Activated CD8-positive, alpha-beta T cell treated with anti-CD3 and anti-CD28 coated beads for 36 hours (primary cell): ENCODE measurements around the gene HPCAL1. TPM values are rescaled to one million over a fixed set of nuclear protein-coding genes. Genes with fewer than 3 reads are reported as not detected.
A peak's percentile ranks its signal among the peaks of the same experiment; 100 is the strongest.

Experiments
- ATAC-seq: fragments of 200-7000 bp; cut with Tn5 transposase; one replicate; pipeline ENCODE4 v1.10.0; 2021; ENCODE audit warnings: mild to moderate bottlenecking, moderate library complexity
- CTCF ChIA-PET: fragments of 350-600 bp; sonication (Branson Sonifier 250); formaldehyde crosslinking; loops from one replicate; lab custom pipeline; 2021; ENCODE audit warnings: antibody characterized with exemption; lab: Charles Lee
- POLR2A ChIA-PET: fragments of 350-600 bp; sonication (Branson Sonifier 250); formaldehyde crosslinking; loops from one replicate; lab custom pipeline; 2021; ENCODE audit warnings: antibody characterized with exemption; lab: Charles Lee
- DNase-seq: peaks from one replicate; pipeline ENCODE4 v3.0.0-alpha.2; 2020
- H3K27ac Mint-ChIP-seq: one replicate; pipeline ENCODE4 v1.8.0; 2021; ENCODE audit warnings: mild to moderate bottlenecking, mixed read lengths
- H3K27me3 Mint-ChIP-seq: one replicate; pipeline ENCODE4 v1.8.0; 2021; ENCODE audit warnings: mixed read lengths
- H3K36me3 Mint-ChIP-seq: one replicate; pipeline ENCODE4 v1.8.0; 2021; ENCODE audit warnings: low read depth, mixed read lengths
- H3K4me1 Mint-ChIP-seq: one replicate; pipeline ENCODE4 v1.8.0; 2021; ENCODE audit warnings: low read depth, mixed read lengths
- H3K4me3 Mint-ChIP-seq: one replicate; pipeline ENCODE4 v1.8.0; 2021; ENCODE audit warnings: mild to moderate bottlenecking, moderate library complexity, mixed read lengths
- H3K9me3 Mint-ChIP-seq: one replicate; pipeline ENCODE4 v1.8.0; 2021; ENCODE audit warnings: mixed read lengths
- CTCF ChIP-seq: fragments of 200-600 bp; IDR thresholded peaks from one replicate; pipeline ENCODE4 v1.8.0; 2022; ENCODE audit warnings: antibody characterized with exemption, mild to moderate bottlenecking
- intact Hi-C: fragments of 100-400 bp; cut with micrococcal nuclease; formaldehyde crosslinking; loops from one replicate; pipeline ENCODE4 v1.10.0; 2022
- total RNA-seq, 2 experiments: library from RNA; stranded (reverse); gene quantifications; one replicate each; pipeline ENCODE4 v1.2.3, GENCODE V29; 2021

Gene HPCAL1
- total RNA-seq, 2 experiments from 2014 or later, result 166 to 170 TPM

- TF ChIP-seq CTCF, result no peak
- H3K9me3 Mint-ChIP-seq, result no peaks in the 10 kb centered on the region
- ChIA-PET CTCF (interaction anchor here (0.9 to 7.2 kb wide), 7 partner anchors 20 to 187 kb away, joined by 3 to 61 read pairs (median 15); partner anchors contain the start of gene HPCAL1), POLR2A (interaction anchor here (0.9 to 5.7 kb wide), 7 partner anchors 11 to 206 kb away, joined by 3 to 59 read pairs (median 5); partner anchors contain the start of genes HPCAL1, ODC1 and RRM2)
- peak overlapping the region; percentile 94 for H3K4me3 Mint-ChIP-seq
- DNase-seq (peak; percentile 45), ATAC-seq (no peak)
- peaks cover 86% of the 10 kb centered on the region for H3K4me1 Mint-ChIP-seq
- H3K27me3 Mint-ChIP-seq, result no peaks in the 10 kb centered on the region
- H3K36me3 Mint-ChIP-seq, result peaks cover 26% of the 10 kb centered on the region
- intact Hi-C loops, result no loop called here
- H3K27ac Mint-ChIP-seq, result peak overlapping the region; percentile 91
Observed at GRCh38 chr2:10328670-10329579, 26.2 kb downstream of the HPCAL1 start.

DNA sequence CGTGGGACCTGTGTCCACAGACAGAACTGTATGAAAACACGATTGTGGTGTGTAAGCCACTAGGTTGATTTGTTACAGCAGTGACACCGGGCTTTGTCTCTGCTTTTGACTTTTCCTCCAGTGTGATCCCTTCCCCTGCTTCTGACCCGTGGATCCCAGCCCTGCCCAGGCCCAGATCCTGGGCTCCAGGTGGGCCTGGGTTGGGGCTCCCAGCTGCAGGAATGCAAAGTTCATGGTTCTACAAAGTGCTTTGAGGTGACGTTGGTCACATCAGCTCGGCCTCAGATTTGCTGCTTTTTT lies 26.8 kb downstream of the HPCAL1 start:
- no peaks in the 10 kb centered on the region for H3K9me3 Mint-ChIP-seq
- peak overlapping the region; percentile 94 for H3K4me3 Mint-ChIP-seq
- no peaks in the 10 kb centered on the region for H3K27me3 Mint-ChIP-seq
- TF ChIP-seq CTCF, result no peak
- CTCF ChIA-PET, result interaction anchor here (1.8 to 7.2 kb wide), 4 partner anchors 23 to 106 kb away, joined by 5 to 61 read pairs (median 32); partner anchors contain the start of gene HPCAL1
- H3K27ac Mint-ChIP-seq, result peak overlapping the region; percentile 91
- H3K4me1 Mint-ChIP-seq, result peaks cover 81% of the 10 kb centered on the region
- DNase-seq (no peak), ATAC-seq (no peak)
- H3K36me3 Mint-ChIP-seq, result peaks cover 29% of the 10 kb centered on the region
- POLR2A ChIA-PET, result interaction anchor here (0.7 to 5.7 kb wide), 5 partner anchors 12 to 118 kb away, joined by 3 to 59 read pairs (median 5); partner anchors contain the start of genes HPCAL1 and ODC1
- intact Hi-C loops, result no loop called here

GRCh38 chr2:10329880-10330699 lies 27.4 kb downstream of the HPCAL1 start:
- H3K4me1 Mint-ChIP-seq, result peaks cover 83% of the 10 kb centered on the region
- H3K9me3 Mint-ChIP-seq, result peaks cover 2% of the 10 kb centered on the region
- DNase-seq (peak; percentile 39), ATAC-seq (no peak)
- TF ChIP-seq CTCF, result no peak
- CTCF ChIA-PET, result interaction anchor here (1.8 to 7.2 kb wide), 4 partner anchors 23 to 105 kb away, joined by 5 to 61 read pairs (median 32); partner anchors contain the start of gene HPCAL1
- H3K4me3 Mint-ChIP-seq, result peak overlapping the region; percentile 94
- H3K36me3 Mint-ChIP-seq, result peaks cover 34% of the 10 kb centered on the region
- POLR2A ChIA-PET, result interaction anchor here (0.7 to 5.7 kb wide), 10 partner anchors 12 to 205 kb away, joined by 3 to 59 read pairs (median 5); partner anchors contain the start of genes HPCAL1 and ODC1
- H3K27me3 Mint-ChIP-seq, result no peaks in the 10 kb centered on the region
- intact Hi-C loops, result loop anchor here (2.0 kb wide), 1 partner anchor 79 kb away; no protein-coding TSS in a partner anchor
- peak overlapping the region; percentile 91 for H3K27ac Mint-ChIP-seq

DNA sequence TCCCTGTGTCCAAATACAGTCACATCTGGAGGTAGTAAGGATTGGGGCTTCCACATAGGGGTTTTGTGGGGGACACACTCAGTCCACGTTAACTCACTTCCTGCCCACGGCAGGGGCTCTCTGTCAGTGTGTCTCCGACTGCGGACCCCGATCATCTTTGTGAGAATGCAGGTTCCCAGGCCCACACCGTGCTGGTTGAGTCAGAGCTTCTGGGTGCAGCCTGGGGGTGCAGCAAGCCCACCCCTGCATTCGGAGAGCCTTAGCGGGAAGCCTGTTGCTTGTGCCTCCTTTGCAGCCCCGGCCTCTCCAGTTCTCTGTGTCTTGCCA lies 28.0 kb downstream of the HPCAL1 start:
- ChIA-PET CTCF (interaction anchor here (1.7 to 7.2 kb wide), 4 partner anchors 22 to 104 kb away, joined by 5 to 61 read pairs (median 28); partner anchors contain the start of gene HPCAL1), POLR2A (interaction anchor here (1.0 to 5.7 kb wide), 10 partner anchors 10 to 206 kb away, joined by 3 to 59 read pairs (median 5); partner anchors contain the start of genes HPCAL1 and ODC1)
- no peak for TF ChIP-seq CTCF
- Mint-ChIP-seq H3K9me3 (peaks cover 4% of the 10 kb centered on the region), H3K36me3 (peaks cover 40% of the 10 kb centered on the region), H3K4me3 (peak overlapping the region; percentile 94), H3K27ac (peak overlapping the region; percentile 91), H3K4me1 (peaks cover 84% of the 10 kb centered on the region), H3K27me3 (no peaks in the 10 kb centered on the region)
- no peak for ATAC-seq
- DNase-seq, result peak; percentile 55
- intact Hi-C loops, result loop anchor here (2.0 kb wide), 1 partner anchor 78 kb away; no protein-coding TSS in a partner anchor
